IPS-18c (cell line): Measurements from ENCODE around the gene MACROD2.

Experiments used
- H3K4me3 ChIP-seq: 2 replicates; pipeline ENCODE4 v1.7.0; 2013; ENCODE audit warnings: low read depth, mild to moderate bottlenecking, low read length, moderate library complexity; ENCODE audit not compliant: insufficient read depth
- H3K9me3 ChIP-seq: one replicate; pipeline ENCODE4 v1.6.1; 2013; ENCODE audit warnings: mild to moderate bottlenecking, low read length, moderate library complexity; ENCODE audit not compliant: control insufficient read depth, insufficient read depth

MACROD2 gene

GRCh38 chr20:15379681-15380296 is 1384.5 kb downstream of the MACROD2 start:
- Histone ChIP-seq H3K9me3 (no peaks in the 10 kb centered on the region), H3K4me3 (no peak overlapping the region)

GRCh38 chr20:15380770-15381169 is 1385.5 kb downstream of the MACROD2 start:
- Histone ChIP-seq H3K4me3 (no peak overlapping the region), H3K9me3 (no peaks in the 10 kb centered on the region)

GRCh38 chr20:15387228-15387627 is 1391.9 kb downstream of the MACROD2 start:
- no peaks in the 10 kb centered on the region for H3K9me3 ChIP-seq
- H3K4me3 ChIP-seq = no peak overlapping the region

- no peaks in the 10 kb centered on the region for H3K9me3 ChIP-seq
- H3K4me3 ChIP-seq = no peak overlapping the region
These were observed 1400.1 kb downstream of the MACROD2 start for GRCh38 chr20:15395457-15395856.

GRCh38 chr20:15396026-15396425 is 1400.7 kb downstream of the MACROD2 start:
- Histone ChIP-seq H3K4me3 (no peak overlapping the region), H3K9me3 (no peaks in the 10 kb centered on the region)

GRCh38 chr20:15396900-15397299 is 1401.6 kb downstream of the MACROD2 start:
- Histone ChIP-seq H3K9me3 (no peaks in the 10 kb centered on the region), H3K4me3 (no peak overlapping the region)

- Histone ChIP-seq H3K9me3 (no peaks in the 10 kb centered on the region), H3K4me3 (no peak overlapping the region)
These were observed 1404.5 kb downstream of the MACROD2 start for GRCh38 chr20:15399781-15400180.

- Histone ChIP-seq H3K9me3 (no peaks in the 10 kb centered on the region), H3K4me3 (no peak overlapping the region)
These were observed 1410.8 kb downstream of the MACROD2 start for GRCh38 chr20:15406072-15406471.

- H3K9me3 ChIP-seq = no peaks in the 10 kb centered on the region
- no peak overlapping the region for H3K4me3 ChIP-seq
These were observed 1416.5 kb downstream of the MACROD2 start for GRCh38 chr20:15411781-15412180.

GRCh38 chr20:15415908-15416307 is 1420.6 kb downstream of the MACROD2 start:
- Histone ChIP-seq H3K9me3 (no peaks in the 10 kb centered on the region), H3K4me3 (no peak overlapping the region)

GRCh38 chr20:15419856-15420255 is 1424.5 kb downstream of the MACROD2 start:
- no peaks in the 10 kb centered on the region for H3K9me3 ChIP-seq
- H3K4me3 ChIP-seq = no peak overlapping the region

GRCh38 chr20:15422966-15423365 is 1427.7 kb downstream of the MACROD2 start:
- no peak overlapping the region for H3K4me3 ChIP-seq
- no peaks in the 10 kb centered on the region for H3K9me3 ChIP-seq

- Histone ChIP-seq H3K4me3 (no peak overlapping the region), H3K9me3 (no peaks in the 10 kb centered on the region)
These were observed 1444.2 kb downstream of the MACROD2 start for GRCh38 chr20:15439551-15439950.

- Histone ChIP-seq H3K9me3 (no peaks in the 10 kb centered on the region), H3K4me3 (no peak overlapping the region)
These were observed 1444.9 kb downstream of the MACROD2 start for GRCh38 chr20:15440049-15440820.

- Histone ChIP-seq H3K9me3 (no peaks in the 10 kb centered on the region), H3K4me3 (no peak overlapping the region)
These were observed 1449.9 kb downstream of the MACROD2 start for GRCh38 chr20:15445056-15445840.

- no peak overlapping the region for H3K4me3 ChIP-seq
- H3K9me3 ChIP-seq = no peaks in the 10 kb centered on the region
These were observed 1451.1 kb downstream of the MACROD2 start for GRCh38 chr20:15446373-15446772.

- H3K9me3 ChIP-seq = no peaks in the 10 kb centered on the region
- no peak overlapping the region for H3K4me3 ChIP-seq
These were observed 1452.2 kb downstream of the MACROD2 start for GRCh38 chr20:15447549-15447948.

GRCh38 chr20:15449061-15449460 is 1453.7 kb downstream of the MACROD2 start:
- H3K9me3 ChIP-seq = no peaks in the 10 kb centered on the region
- H3K4me3 ChIP-seq = no peak overlapping the region
